GM12892 (cell line): ENCODE measurements around the gene APBA2.

Source experiments
- DNase-seq: peaks from one replicate; pipeline ENCODE4 v3.0.0; 2011; ENCODE audit not compliant: insufficient read length
- FAIRE-seq: peaks from 2 replicates; lab custom pipeline; 2011; peaks lifted over from hg19 to GRCh38; lab: Jason Lieb, UNC
- POLR2A ChIP-seq: IDR thresholded peaks from 2 replicates; pipeline ENCODE4 v1.6.1; 2011; ENCODE audit warnings: low read depth, low read length, control low read depth
- POLR2AphosphoS5 ChIP-seq: IDR thresholded peaks from 2 replicates; pipeline ENCODE4 v1.6.1; 2011; ENCODE audit warnings: low read depth, low read length, control low read depth
- TAF1 ChIP-seq: IDR thresholded peaks from 2 replicates; pipeline ENCODE4 v1.6.1; 2011; ENCODE audit warnings: low read depth, mild to moderate bottlenecking, control low read depth, low read length, borderline replicate concordance

APBA2 gene

GRCh38 chr15:28935316-28935715, 49.5 kb downstream of the APBA2 start:
- TF ChIP-seq POLR2AphosphoS5 (no peak), TAF1 (no peak), POLR2A (no peak)
- no peak for FAIRE-seq
- no peak for DNase-seq

- no peak for DNase-seq
- no peak for FAIRE-seq
- TF ChIP-seq TAF1 (no peak), POLR2A (no peak), POLR2AphosphoS5 (no peak)
Measured at GRCh38 chr15:28936081-28936480, 50.3 kb downstream of the APBA2 start.

- FAIRE-seq (no peak), DNase-seq (no peak)
- TF ChIP-seq POLR2A (no peak), TAF1 (no peak), POLR2AphosphoS5 (no peak)
Measured at GRCh38 chr15:28936481-28936881, 50.7 kb downstream of the APBA2 start.

GRCh38 chr15:28937271-28937670, 51.5 kb downstream of the APBA2 start:
- FAIRE-seq (no peak), DNase-seq (no peak)
- TF ChIP-seq POLR2AphosphoS5 (no peak), POLR2A (no peak), TAF1 (no peak)

GRCh38 chr15:28942046-28942445, 56.3 kb downstream of the APBA2 start:
- TF ChIP-seq TAF1, result no peak
- TF ChIP-seq POLR2AphosphoS5, result no peak
- TF ChIP-seq POLR2A, result no peak
- FAIRE-seq (no peak), DNase-seq (no peak)

- DNase-seq, result no peak
- TF ChIP-seq POLR2AphosphoS5 (no peak), TAF1 (no peak), POLR2A (no peak)
- FAIRE-seq, result no peak
Measured at GRCh38 chr15:28942571-28942970, 56.8 kb downstream of the APBA2 start.

- DNase-seq, result no peak
- no peak for FAIRE-seq
- TF ChIP-seq TAF1 (no peak), POLR2A (no peak), POLR2AphosphoS5 (no peak)
Measured at GRCh38 chr15:28943146-28943545, 57.4 kb downstream of the APBA2 start.

- TF ChIP-seq POLR2AphosphoS5 (no peak), TAF1 (no peak), POLR2A (no peak)
- FAIRE-seq, result no peak
- no peak for DNase-seq
Measured at GRCh38 chr15:28943611-28944230, 57.9 kb downstream of the APBA2 start.

GRCh38 chr15:28944286-28944685, 58.5 kb downstream of the APBA2 start:
- no peak for DNase-seq
- no peak for FAIRE-seq

GRCh38 chr15:28944696-28945300, 59.0 kb downstream of the APBA2 start:
- DNase-seq (no peak), FAIRE-seq (no peak)
- TF ChIP-seq TAF1 (no peak), POLR2AphosphoS5 (no peak), POLR2A (no peak)

More at GRCh38 chr15:28944286-28944685, 58.5 kb downstream of the APBA2 start:
- TF ChIP-seq POLR2A, result no peak
- TF ChIP-seq TAF1, result no peak
- no peak for TF ChIP-seq POLR2AphosphoS5

- TF ChIP-seq POLR2A (no peak), POLR2AphosphoS5 (no peak), TAF1 (no peak)
- DNase-seq, result no peak
- FAIRE-seq, result no peak
Measured at GRCh38 chr15:28945626-28946230, 60.0 kb downstream of the APBA2 start.

GRCh38 chr15:28946803-28947202, 61.0 kb downstream of the APBA2 start:
- DNase-seq, result no peak
- no peak for FAIRE-seq
- no peak for TF ChIP-seq TAF1
